HG02678 (cell line): ENCODE data around the gene PHKG2.

ENCODE experiments used
- ATAC-seq: cut with Tn5 transposase; IDR thresholded peaks from one replicate; pipeline ENCODE4 v1.9.1; 2021; ENCODE audit warnings: mild to moderate bottlenecking, moderate library complexity; ENCODE audit not compliant: unreplicated experiment

The PHKG2 gene

GRCh38 chr16:30755955-30756780 is 7.9 kb downstream of the PHKG2 start:
- ATAC-seq: no peak

GRCh38 chr16:30756781-30757100 is 8.5 kb downstream of the PHKG2 start:
- no peak for ATAC-seq

- ATAC-seq: no peak
Observed at GRCh38 chr16:30757316-30757715, 9.1 kb downstream of the PHKG2 start.

- ATAC-seq: no peak
Observed at GRCh38 chr16:30758988-30759491, 10.8 kb downstream of the PHKG2 start.

GRCh38 chr16:30760001-30760559 is 11.9 kb downstream of the PHKG2 start:
- ATAC-seq: no peak

- ATAC-seq: no peak
Observed at GRCh38 chr16:30760577-30761426, 12.6 kb downstream of the PHKG2 start.

- peak; percentile 31 for ATAC-seq
Observed at GRCh38 chr16:30761427-30761927, 13.3 kb downstream of the PHKG2 start.

- ATAC-seq: peak; percentile 89
Observed at GRCh38 chr16:30761928-30762902, 14.0 kb downstream of the PHKG2 start, which contains the start of the genes CFAP119 and RNF40. Gene CFAP119, minus strand, starts transcription at chr16:30762062. Its CDS starts 314 bp downstream, at chr16:30761748. Gene RNF40, plus strand, starts transcription at chr16:30762322. Its CDS starts 224 bp downstream, at chr16:30762546.

- no peak for ATAC-seq
Observed at GRCh38 chr16:30762991-30763725, 14.9 kb downstream of the PHKG2 start.

- ATAC-seq: no peak
Observed at GRCh38 chr16:30764086-30764485, 15.9 kb downstream of the PHKG2 start.

- no peak for ATAC-seq
Observed at GRCh38 chr16:30764816-30765465, 16.7 kb downstream of the PHKG2 start.

GRCh38 chr16:30766206-30766932 is 18.1 kb downstream of the PHKG2 start:
- ATAC-seq: no peak

- ATAC-seq: no peak
Observed at GRCh38 chr16:30766933-30767284, 18.7 kb downstream of the PHKG2 start.

GRCh38 chr16:30767767-30768465 is 19.7 kb downstream of the PHKG2 start:
- ATAC-seq: no peak

GRCh38 chr16:30768583-30769181 is 20.5 kb downstream of the PHKG2 start:
- ATAC-seq: no peak

- no peak for ATAC-seq
Observed at GRCh38 chr16:30769379-30770089, 21.3 kb downstream of the PHKG2 start.

GRCh38 chr16:30771726-30772125 is 23.5 kb downstream of the PHKG2 start:
- no peak for ATAC-seq
